Heart left ventricle (tissue), 16 donors: Measurements from ENCODE around the gene PCSK1. TPM values are rescaled to one million over a fixed set of nuclear protein-coding genes. Genes with fewer than 3 reads are reported as not detected.

ENCODE experiments used
- ATAC-seq, 4 donors: fragments of 200-7000 bp; cut with Tn5 transposase; one replicate each; pipeline ENCODE4 v1.9.1; 2020 to 2022; ENCODE audit warnings: moderate library complexity in 4 of 4, mild to moderate bottlenecking in 3 of 4, moderate number of reproducible peaks in 1 of 4
- DNase-seq, 5 donors: peaks; one replicate each; pipeline ENCODE4 v3.0.0-alpha.2; 2020
- H3K27ac ChIP-seq, 12 donors: fragments of 200-600 bp; sonication (generic) in 4 of 12; one replicate each; pipeline versions ENCODE4 v1.5.0 to v1.8.0; 2016 to 2022; ENCODE audit warnings: mild to moderate bottlenecking in 2 of 12
- H3K27me3 ChIP-seq, 9 donors: fragments of 200-600 bp; sonication (generic) in 2 of 9; one replicate each; pipeline versions ENCODE4 v1.5.1 to v1.8.0; 2016 to 2022; ENCODE audit warnings: mild to moderate bottlenecking in 3 of 9
- H3K36me3 ChIP-seq, 9 donors: fragments of 200-600 bp; sonication (generic) in 2 of 9; one replicate each; pipeline versions ENCODE4 v1.5.0 to v1.8.0; 2018 to 2022; ENCODE audit warnings: mild to moderate bottlenecking in 2 of 9
- H3K4me1 ChIP-seq, 12 donors: fragments of 200-600 bp; sonication (generic) in 4 of 12; one replicate each; pipeline versions ENCODE4 v1.5.0 to v1.8.0; 2016 to 2022; ENCODE audit warnings: mild to moderate bottlenecking in 3 of 12
- H3K4me3 ChIP-seq, 12 donors: fragments of 200-600 bp; sonication (generic) in 4 of 12; one replicate each; pipeline versions ENCODE4 v1.5.0 to v1.8.0; 2017 to 2022; ENCODE audit warnings: mild to moderate bottlenecking in 9 of 12, moderate library complexity in 4 of 12
- H3K9me3 ChIP-seq, 12 donors: fragments of 200-600 bp; sonication (generic) in 4 of 12; one replicate each; pipeline versions ENCODE4 v1.5.0 to v1.8.0; 2016 to 2022; ENCODE audit warnings: mild to moderate bottlenecking in 1 of 12
- CTCF ChIP-seq, 12 donors: fragments of 200-600 bp; sonication (generic) in 4 of 12; IDR thresholded peaks; one replicate each; pipeline versions ENCODE4 v1.5.0 to v1.8.0; 2018 to 2022; ENCODE audit warnings: antibody characterized with exemption in 12 of 12, mild to moderate bottlenecking in 5 of 12
- POLR2A ChIP-seq, 2 donors: fragments of 450-650 bp; IDR thresholded peaks; one replicate each; pipeline ENCODE4 v1.6.1; 2017; ENCODE audit warnings: antibody characterized with exemption in 2 of 2, mild to moderate bottlenecking in 2 of 2, moderate library complexity in 2 of 2
- WGBS, 4 donors: extraction: QIAGEN DNeasy Blood & Tissue Kit in 2 of 4; methylation state at CpG; one replicate each; pipeline versions ENCODE4 v1.1.5 to v1.1.7; 2013 to 2018; 5-methylcytosine and 5-hydroxymethylcytosine counted together
- intact Hi-C, 10 donors: fragments of 100-400 bp; cut with DNase I; formaldehyde crosslinking; loops; one replicate each; pipeline versions ENCODE4 v1.11.1 to v1.14.2; 2022
- polyA plus RNA-seq, 2 donors: library from polyadenylated mRNA; stranded (reverse); fragments of 200-250 nt; gene quantifications; one replicate each; pipeline ENCODE4 v1.2.3, GENCODE V29; 2013
- total RNA-seq, 9 donors: library from RNA; depleted of rRNA in 2 of 9; stranded (reverse); fragments of >200 nt in 2 of 9; fragmentation: NEBNext Ultra II Directional in 3 of 9; extraction: Animal tissue kit (Norgen Biotek cat#: 25700) in 3 of 9; gene quantifications; one replicate each; pipeline versions ENCODE4 v1.1.0 to v1.2.4, GENCODE V29; 2016 to 2023
- donor health status: ischemic (EF 13 %, LVEDD 7.1; RV severe dilation, severe dysfunction).
- donor health status: healthy with polysubstance abuse.
- donor health status: DM: no; HTN: yes; CAD: no.
- donor health status: DM: no; HTN: no; CAD: no.
- donor health status: ischemic (EF 25% LVEDD 6.9; RV normal size, moderate dysfunction).
- donor health status: ischemic (EF 25% LVEDD 5.7; RV mildly dilated, moderate dysfunction).
- donor health status: healthy.
- donor health status: DM: yes; HTN: yes; CAD: no.
- donor health status: ischemic (EF 35%, LVEDD 5.7; RV mildly dilated, moderate dysfunction).
- donor health status: nonischemic (EF 11% LVEDD 7.7; RV severe dilation, severe dysfunction).
- donor health status: DM: yes; HTN: yes; CAD: no.
- donor health status: PGD.
- donor health status: ischemic (EF 29% LVEDD 5.4; RV normal size, mild dysfunction).
- donor health status: nonischemic (EF 23%, LVEDD 6.1; RV moderate dilation, normal function).

PCSK1 gene
- total and polyA plus RNA-seq, 11 donors: 0.04 to 0.81 (median 0.40) TPM; not detected in 3

DNA sequence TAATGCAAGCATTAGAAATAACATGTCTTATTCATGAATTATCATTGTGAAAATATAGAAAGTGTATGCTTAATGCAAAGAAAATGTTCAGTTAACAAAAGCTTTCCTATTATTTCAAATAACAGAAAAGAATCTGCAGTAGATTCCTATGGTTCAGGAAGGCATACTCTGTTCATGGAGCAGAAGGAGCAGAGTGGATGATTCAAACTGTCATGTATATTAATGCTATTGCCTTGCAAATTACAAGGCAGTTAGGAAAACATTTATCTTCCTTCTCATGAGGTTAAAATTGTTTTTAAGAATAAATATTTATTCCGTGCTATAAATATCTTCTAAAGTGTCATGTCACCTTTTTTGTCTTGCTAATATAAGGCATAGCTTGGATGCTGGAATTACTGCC, 47.5 kb downstream of the PCSK1 start:
- ATAC-seq (no peak), DNase-seq (no peak)
- no peak for TF ChIP-seq POLR2A (IDR thresholded peaks at IDR 0.05)
- TF ChIP-seq CTCF (IDR thresholded peaks at IDR 0.05): no peak
- peak overlapping the region in 6 of 12 donors; percentile 60 to 87 (median 71) for H3K27ac ChIP-seq
- no peaks in the 10 kb centered on the region for H3K9me3 ChIP-seq
- H3K36me3 ChIP-seq: no peaks in the 10 kb centered on the region
- WGBS, 4 donors: 32 to 46% (median 37%) methylated on average over 1 of the region's 1 CpG
- peaks cover 0 to 22% (median 0%) of the 10 kb centered on the region in 12 donors for H3K4me1 ChIP-seq
- intact Hi-C loops: loop anchor here in 3 of 10 donors (10.0 kb wide), 2 partner anchors 209 to 219 kb away; no protein-coding TSS in a partner anchor
- H3K27me3 ChIP-seq: no peaks in the 10 kb centered on the region
- H3K4me3 ChIP-seq: no peak overlapping the region

- Histone ChIP-seq H3K9me3 (no peaks in the 10 kb centered on the region), H3K27ac (peak overlapping the region; percentile 15 to 88 (median 70)), H3K4me1 (peaks cover 0 to 22% (median 0%) of the 10 kb centered on the region in 12 donors), H3K27me3 (no peaks in the 10 kb centered on the region), H3K36me3 (no peaks in the 10 kb centered on the region), H3K4me3 (no peak overlapping the region)
- ATAC-seq (peak; percentile 96 to 97 (median 97)), DNase-seq (peak; percentile 48 to 87 (median 70))
- WGBS, 4 donors: 28 to 46% (median 38%) methylated on average over 3 of the region's 3 CpGs
- intact Hi-C loops: loop anchor here in 4 of 10 donors (5.0 to 10.0 kb wide), 3 partner anchors 210 to 220 kb away; no protein-coding TSS in a partner anchor
- TF ChIP-seq POLR2A (IDR thresholded peaks at IDR 0.05): no peak
- no peak for TF ChIP-seq CTCF (IDR thresholded peaks at IDR 0.05)
Measured at GRCh38 chr5:96384353-96384752, 48.7 kb downstream of the PCSK1 start.

DNA sequence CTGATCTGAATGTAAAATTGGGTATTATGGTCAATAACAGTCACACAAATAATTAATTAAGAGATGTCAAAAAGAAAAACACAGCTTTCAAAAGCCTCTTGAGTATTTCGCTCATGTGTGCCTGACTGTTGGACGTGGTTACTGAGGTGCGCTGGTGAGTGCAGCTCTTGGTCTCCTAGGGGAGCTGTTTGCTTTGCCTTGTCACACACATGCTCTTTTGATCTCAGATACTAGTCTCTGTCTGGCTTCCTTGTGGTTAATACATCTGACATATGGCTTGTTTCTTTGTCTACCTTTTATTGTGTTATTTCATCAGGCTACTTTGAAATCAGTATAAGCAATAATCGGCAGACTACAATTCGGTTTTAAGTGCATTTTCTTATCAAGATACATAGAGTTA, 51.5 kb downstream of the PCSK1 start:
- intact Hi-C loops: loop anchor here in 4 of 10 donors (5.0 to 10.0 kb wide), 3 partner anchors 213 to 223 kb away; no protein-coding TSS in a partner anchor
- peaks cover 0 to 22% (median 0%) of the 10 kb centered on the region in 12 donors for H3K4me1 ChIP-seq
- no peaks in the 10 kb centered on the region for H3K36me3 ChIP-seq
- H3K27ac ChIP-seq: no peak overlapping the region
- DNase-seq (peak in 3 of 5 donors; percentile 13 to 38 (median 21)), ATAC-seq (peak in 3 of 4 donors; percentile 48 to 59 (median 57))
- no peak overlapping the region for H3K4me3 ChIP-seq
- 36 to 52% (median 47%) methylated on average over 5 of the region's 5 CpGs for WGBS, 4 donors
- no peak for TF ChIP-seq POLR2A (IDR thresholded peaks at IDR 0.05)
- peak in 7 of 12 donors; percentile 10 to 50 (median 28) for TF ChIP-seq CTCF (IDR thresholded peaks at IDR 0.05)
- H3K9me3 ChIP-seq: no peaks in the 10 kb centered on the region
- no peaks in the 10 kb centered on the region for H3K27me3 ChIP-seq

DNA sequence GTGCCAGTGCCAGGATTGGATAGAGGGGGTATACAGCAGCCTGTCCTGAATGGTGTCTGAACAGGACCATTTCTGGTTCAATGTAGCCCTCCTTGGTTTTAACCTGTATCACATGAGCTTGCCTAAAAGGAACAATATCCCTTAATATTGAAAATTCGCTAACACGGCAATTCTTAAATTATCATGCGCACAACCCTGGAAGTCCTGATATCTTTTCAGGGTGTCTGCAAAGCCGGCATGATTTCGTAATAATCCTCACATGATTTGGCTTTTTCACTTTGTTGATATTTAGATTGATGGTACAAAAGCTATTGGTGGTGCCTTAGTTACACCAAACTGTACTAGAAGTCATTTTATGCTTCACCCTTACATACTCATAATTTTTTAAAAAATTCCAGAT, 53.2 kb downstream of the PCSK1 start:
- intact Hi-C loops: loop anchor here in 4 of 10 donors (5.0 to 10.0 kb wide), 3 partner anchors 215 to 225 kb away; no protein-coding TSS in a partner anchor
- no peak for DNase-seq

More for the DNA sequence above, 53.2 kb downstream of the PCSK1 start:
- H3K36me3 ChIP-seq: no peaks in the 10 kb centered on the region
- H3K27ac ChIP-seq: no peak overlapping the region
- no peaks in the 10 kb centered on the region for H3K27me3 ChIP-seq
- H3K9me3 ChIP-seq: no peaks in the 10 kb centered on the region
- no peak for TF ChIP-seq POLR2A (IDR thresholded peaks at IDR 0.05)
- TF ChIP-seq CTCF (IDR thresholded peaks at IDR 0.05): no peak
- no peak for ATAC-seq
- H3K4me1 ChIP-seq: peaks cover 0 to 13% (median 0%) of the 10 kb centered on the region in 12 donors
- WGBS, 4 donors: 79 to 86% (median 82%) methylated on average over 5 of the region's 5 CpGs
- H3K4me3 ChIP-seq: no peak overlapping the region
